ENCODE results near the gene WIZ.
"Not testable (repeated sequence)": the region's sequence is repeated elsewhere in the genome, so short reads cannot be mapped to it uniquely, and the experiment has no call there.

WIZ gene

GRCh38 chr19:15449620-15450527, at the start of gene WIZ:
Gene WIZ, minus strand, starts transcription at chr19:15449956. Its CDS starts 1,649 bp downstream, at chr19:15448307.
- DNase-seq (ENCODE audit: low spot score) = peak; percentile 82

GRCh38 chr19:15498910-15499309, 49.2 kb upstream of the WIZ start:
- DNase-seq (ENCODE audit: low spot score) = peak; percentile 7

GRCh38 chr19:15498156-15498858, 48.6 kb upstream of the WIZ start:
- no peak for DNase-seq (ENCODE audit: low spot score)

GRCh38 chr19:15495151-15495550, 45.4 kb upstream of the WIZ start:
- DNase-seq (ENCODE audit: low spot score) = no peak

- peak; percentile 11 for DNase-seq (ENCODE audit: low spot score)
Observed at GRCh38 chr19:15488489-15489226, 38.9 kb upstream of the WIZ start.

- DNase-seq (ENCODE audit: low spot score) = no peak
Observed at GRCh38 chr19:15487038-15487437, 37.3 kb upstream of the WIZ start.

GRCh38 chr19:15485768-15486167, 36.0 kb upstream of the WIZ start:
- DNase-seq (ENCODE audit: low spot score) = not testable (repeated sequence)

GRCh38 chr19:15480996-15481395, 31.2 kb upstream of the WIZ start:
- not testable (repeated sequence) for DNase-seq (ENCODE audit: low spot score)

GRCh38 chr19:15479391-15480345, 29.9 kb upstream of the WIZ start, which contains the start of gene PGLYRP2:
Gene PGLYRP2, minus strand, starts transcription at chr19:15479501. Its CDS starts 130 bp downstream, at chr19:15479371.
- peak; percentile 20 for DNase-seq (ENCODE audit: low spot score)

GRCh38 chr19:15476325-15476724, 26.6 kb upstream of the WIZ start:
- DNase-seq (ENCODE audit: low spot score) = no peak

- DNase-seq (ENCODE audit: low spot score) = no peak
Observed at GRCh38 chr19:15475611-15476010, 25.9 kb upstream of the WIZ start.

GRCh38 chr19:15475169-15475568, 25.4 kb upstream of the WIZ start:
- DNase-seq (ENCODE audit: low spot score) = no peak

GRCh38 chr19:15473821-15474220, 24.1 kb upstream of the WIZ start:
- not testable (repeated sequence) for DNase-seq (ENCODE audit: low spot score)

GRCh38 chr19:15471639-15472101, 21.9 kb upstream of the WIZ start:
- DNase-seq (ENCODE audit: low spot score) = no peak

- DNase-seq (ENCODE audit: low spot score) = no peak
Observed at GRCh38 chr19:15469513-15470297, 19.9 kb upstream of the WIZ start.

GRCh38 chr19:15468675-15469512, 19.1 kb upstream of the WIZ start:
- DNase-seq (ENCODE audit: low spot score) = no peak

GRCh38 chr19:15467734-15468214, 18.0 kb upstream of the WIZ start:
- DNase-seq (ENCODE audit: low spot score) = no peak

- DNase-seq (ENCODE audit: low spot score) = no peak
Observed at GRCh38 chr19:15466851-15467733, 17.3 kb upstream of the WIZ start.
